ENCODE results near the gene GUCY1A1. TPM values are rescaled to one million over a fixed set of nuclear protein-coding genes. Genes with fewer than 3 reads are reported as not detected.

The GUCY1A1 gene
- total RNA-seq, 1 experiment from 2014 or later: not detected

- Histone ChIP-seq H3K27me3 (ENCODE audit: insufficient read depth, low read length) (no peaks in the 10 kb centered on the region), H3K4me3 (replicated peaks in 1 of 2; ENCODE audit: low read depth in 1 of 2, low read length in 2 of 2) (no peak overlapping the region), H3K9ac (ENCODE audit: low read length) (no peak overlapping the region), H3K4me2 (ENCODE audit: low read length) (no peak overlapping the region), H3K27ac (ENCODE audit: low read depth, low read length) (no peak overlapping the region), H3K9me3 (ENCODE audit: control insufficient read depth in 1 of 2, insufficient read depth in 1 of 2, low read depth in 1 of 2, low read length in 2 of 2) (no peaks in the 10 kb centered on the region), H4K20me1 (ENCODE audit: insufficient read depth) (no peaks in the 10 kb centered on the region), H2AFZ (ENCODE audit: low read depth, low read length, poor library complexity, severe bottlenecking) (no peak overlapping the region), H3K36me3 (ENCODE audit: control insufficient read depth in 1 of 2, insufficient read depth in 2 of 2, low read length in 2 of 2) (no peaks in the 10 kb centered on the region), H3K4me1 (ENCODE audit: control insufficient read depth in 1 of 2, insufficient read depth in 2 of 2, low read length in 2 of 2) (no peaks in the 10 kb centered on the region), H3K79me2 (ENCODE audit: insufficient read depth, low read length) (no peaks in the 10 kb centered on the region), H3K9me2 (ENCODE audit: insufficient read depth) (no peaks in the 10 kb centered on the region)
- CTCF ChIA-PET: no interaction called here
- intact Hi-C loops (cut with micrococcal nuclease): no loop called here
- ATAC-seq (no peak), DNase-seq (ENCODE audit: low read depth, low spot score) (no peak)
- POLR2A ChIA-PET: no interaction called here
- TF ChIP-seq POLR2A (IDR thresholded peaks at IDR 0.05; ENCODE audit: borderline replicate concordance, extremely low read depth, insufficient read depth, insufficient read length) (no peak), EZH2 (IDR thresholded peaks at IDR 0.05) (no peak), YY1 (IDR thresholded peaks at IDR 0.05; ENCODE audit: extremely low read depth, insufficient replicate concordance, low read depth, low read length) (no peak), ELF1 (IDR thresholded peaks at IDR 0.05; ENCODE audit: borderline replicate concordance, low read depth) (no peak), ZBTB33 (IDR thresholded peaks at IDR 0.05; ENCODE audit: extremely low read depth, insufficient replicate concordance, low read length) (no peak), CBX3 (IDR thresholded peaks at IDR 0.05; ENCODE audit: low read depth) (no peak), SIN3A (IDR thresholded peaks at IDR 0.05; ENCODE audit: low read depth) (no peak), SP1 (IDR thresholded peaks at IDR 0.05; ENCODE audit: low read depth) (no peak), EGR1 (IDR thresholded peaks at IDR 0.05; ENCODE audit: low read depth) (no peak), SRF (IDR thresholded peaks at IDR 0.05; ENCODE audit: low read depth) (no peak), ZFX (IDR thresholded peaks at IDR 0.05) (no peak), RAD21 (IDR thresholded peaks at IDR 0.05; ENCODE audit: low read depth) (no peak), REST (IDR thresholded peaks at IDR 0.05; ENCODE audit: low read depth) (no peak), POLR2AphosphoS5 (IDR thresholded peaks at IDR 0.05; ENCODE audit: low read depth, low read length) (no peak), CTCF (IDR thresholded peaks at IDR 0.05 in 2 of 3, conservative IDR thresholded peaks at IDR 0.05 in 1 of 3; ENCODE audit: borderline replicate concordance in 1 of 3, insufficient read depth in 1 of 3, low read depth in 2 of 3, low read length in 2 of 3) (no peak), ATF3 (IDR thresholded peaks at IDR 0.05) (no peak), ZNF274 (IDR thresholded peaks at IDR 0.05; ENCODE audit: low read depth, low read length) (no peak)
- TF ChIP-seq, protein P1, sequence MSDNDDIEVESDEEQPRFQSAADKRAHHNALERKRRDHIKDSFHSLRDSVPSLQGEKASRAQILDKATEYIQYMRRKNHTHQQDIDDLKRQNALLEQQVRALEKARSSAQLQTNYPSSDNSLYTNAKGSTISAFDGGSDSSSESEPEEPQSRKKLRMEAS (IDR thresholded peaks at IDR 0.05): no peak
- RAD21 ChIA-PET (ENCODE audit: low non-redundant PET in 1 of 2, low total read pairs in 2 of 2, uncharacterized antibody in 2 of 2, unreplicated experiment in 2 of 2): no interaction called here
- no TSS peak for BruUV-seq (replicated peaks)
These were observed 26.5 kb downstream of the GUCY1A1 start for GRCh38 chr4:155693015-155693663.

All from HCT116 (cell line).